Stomach (tissue), 4 donors: ENCODE results near the gene SAMD15.

Experiments
- CTCF ChIP-seq, 7 experiments: fragments of 450-650 bp in 4 of 7; fragments of 200-600 bp in 3 of 7; sonication (generic) in 3 of 7; IDR thresholded peaks; one replicate each; pipeline ENCODE4 v1.5.1; 2016 to 2019; ENCODE audit warnings: antibody characterized with exemption in 7 of 7, control low read depth in 2 of 7, mild to moderate bottlenecking in 1 of 7
- EP300 ChIP-seq: sonication (generic); formaldehyde crosslinking; IDR thresholded peaks from one replicate; pipeline ENCODE4 v1.6.1; 2017; ENCODE audit warnings: antibody characterized with exemption
- POLR2A ChIP-seq, 4 donors: fragments of 450-650 bp; IDR thresholded peaks; one replicate each; pipeline ENCODE4 v1.6.1; 2016; ENCODE audit warnings: antibody characterized with exemption in 4 of 4, control low read depth in 2 of 4, mild to moderate bottlenecking in 1 of 4, moderate library complexity in 1 of 4
- POLR2AphosphoS5 ChIP-seq, 3 donors: sonication (generic); formaldehyde crosslinking; IDR thresholded peaks; one replicate each; pipeline ENCODE4 v1.6.1; 2016; ENCODE audit warnings: antibody characterized with exemption in 3 of 3

DNA sequence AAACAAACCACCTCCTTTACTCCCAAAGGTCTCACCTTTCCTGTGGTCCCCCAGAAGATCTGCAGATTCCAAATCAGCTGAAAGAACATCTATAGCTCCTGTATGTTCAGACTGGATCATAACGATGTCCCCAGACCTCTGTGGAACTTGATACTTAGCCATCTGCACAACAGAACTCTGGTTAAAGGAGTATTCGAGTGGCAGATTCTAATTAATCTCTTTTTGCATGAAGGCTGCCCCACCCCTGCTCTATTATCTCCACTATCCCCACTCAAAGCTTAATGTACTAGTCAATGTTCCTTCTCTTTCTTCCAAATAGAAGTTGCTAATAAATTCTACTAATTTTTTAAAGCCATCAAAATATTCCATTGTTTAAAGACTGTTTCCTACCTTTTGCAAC, 33.5 kb upstream of the SAMD15 start:
- TF ChIP-seq POLR2A (IDR thresholded peaks at IDR 0.05) = no peak
- TF ChIP-seq CTCF (IDR thresholded peaks at IDR 0.05) = no peak
- TF ChIP-seq POLR2AphosphoS5 (IDR thresholded peaks at IDR 0.05) = no peak
- no peak for TF ChIP-seq EP300
